NT2/D1 (cell line): ENCODE data around the gene NEO1.

Source experiments
- DNase-seq: peaks from one replicate; pipeline ENCODE4 v3.0.0-alpha.2; 2011; ENCODE audit warnings: low read depth, low spot score
- H3K27me3 ChIP-seq: 2 replicates; pipeline ENCODE4 v1.6.0; 2011; ENCODE audit warnings: mild to moderate bottlenecking; ENCODE audit not compliant: insufficient read length, insufficient read depth
- H3K36me3 ChIP-seq: 2 replicates; pipeline ENCODE4 v1.6.1; 2011; ENCODE audit warnings: mild to moderate bottlenecking, low read length, mixed read lengths; ENCODE audit not compliant: insufficient read depth, insufficient read length
- H3K4me1 ChIP-seq: 2 replicates; pipeline ENCODE4 v1.5.1; 2011; ENCODE audit not compliant: insufficient read depth, insufficient read length
- H3K4me3 ChIP-seq: 2 replicates; pipeline ENCODE4 v1.5.1; 2011; ENCODE audit warnings: low read depth; ENCODE audit not compliant: insufficient read length
- H3K9ac ChIP-seq: 2 replicates; pipeline ENCODE4 v1.6.0; 2011; ENCODE audit warnings: low read depth; ENCODE audit not compliant: insufficient read length
- H3K9me3 ChIP-seq: 2 replicates; pipeline ENCODE4 v1.5.1; 2011; ENCODE audit warnings: mild to moderate bottlenecking, low read length; ENCODE audit not compliant: insufficient read depth
- SUZ12 ChIP-seq: IDR thresholded peaks from 2 replicates; pipeline ENCODE4 v1.6.1; 2011; ENCODE audit not compliant: insufficient read length, insufficient read depth; ENCODE audit errors: extremely low read depth
- YY1 ChIP-seq: IDR thresholded peaks from 2 replicates; pipeline ENCODE4 v1.6.1; 2011; ENCODE audit not compliant: insufficient read length, insufficient read depth
- ZNF274 ChIP-seq: IDR thresholded peaks from 2 replicates; pipeline ENCODE4 v1.6.1; 2011; ENCODE audit warnings: mild to moderate bottlenecking, low read depth, low read length

Gene NEO1

GRCh38 chr15:73087098-73087497 is 34.8 kb downstream of the NEO1 start:
- peaks cover 9% of the 10 kb centered on the region; the same call in 1 of the 2 replicates for H3K9me3 ChIP-seq
- no peaks in the 10 kb centered on the region for H3K36me3 ChIP-seq
- no peaks in the 10 kb centered on the region for H3K27me3 ChIP-seq
- H3K9ac ChIP-seq = no peak overlapping the region
- no peak for DNase-seq
- TF ChIP-seq ZNF274 (no peak), SUZ12 (no peak), YY1 (no peak)
- no peak overlapping the region for H3K4me3 ChIP-seq
- no peaks in the 10 kb centered on the region for H3K4me1 ChIP-seq

- Histone ChIP-seq H3K4me3 (no peak overlapping the region), H3K36me3 (no peaks in the 10 kb centered on the region), H3K9ac (no peak overlapping the region), H3K27me3 (no peaks in the 10 kb centered on the region), H3K4me1 (no peaks in the 10 kb centered on the region), H3K9me3 (no peaks in the 10 kb centered on the region)
- DNase-seq = no peak
- no peak for TF ChIP-seq ZNF274
- TF ChIP-seq SUZ12 = no peak
- TF ChIP-seq YY1 = no peak
Observed at GRCh38 chr15:73105064-73105463, 52.8 kb downstream of the NEO1 start.

GRCh38 chr15:73108676-73109075 is 56.4 kb downstream of the NEO1 start:
- Histone ChIP-seq H3K4me3 (no peak overlapping the region), H3K4me1 (no peaks in the 10 kb centered on the region), H3K27me3 (no peaks in the 10 kb centered on the region), H3K9me3 (no peaks in the 10 kb centered on the region), H3K9ac (no peak overlapping the region), H3K36me3 (no peaks in the 10 kb centered on the region)
- TF ChIP-seq ZNF274 (no peak), YY1 (no peak), SUZ12 (no peak)
- no peak for DNase-seq

GRCh38 chr15:73109765-73110164 is 57.5 kb downstream of the NEO1 start:
- no peaks in the 10 kb centered on the region for H3K36me3 ChIP-seq
- TF ChIP-seq ZNF274 = no peak
- no peak for TF ChIP-seq YY1
- no peaks in the 10 kb centered on the region for H3K4me1 ChIP-seq
- no peaks in the 10 kb centered on the region for H3K9me3 ChIP-seq
- H3K9ac ChIP-seq = no peak overlapping the region
- H3K4me3 ChIP-seq = no peak overlapping the region
- no peaks in the 10 kb centered on the region for H3K27me3 ChIP-seq
- no peak for DNase-seq

GRCh38 chr15:73110201-73110600 is 57.9 kb downstream of the NEO1 start:
- no peak overlapping the region for H3K9ac ChIP-seq
- no peak for DNase-seq
- H3K4me3 ChIP-seq = no peak overlapping the region
- TF ChIP-seq YY1 (no peak), ZNF274 (no peak), SUZ12 (no peak)
- H3K27me3 ChIP-seq = no peaks in the 10 kb centered on the region
- no peaks in the 10 kb centered on the region for H3K4me1 ChIP-seq
- H3K9me3 ChIP-seq = no peaks in the 10 kb centered on the region
- no peaks in the 10 kb centered on the region for H3K36me3 ChIP-seq

GRCh38 chr15:73114064-73114463 is 61.8 kb downstream of the NEO1 start:
- Histone ChIP-seq H3K9ac (no peak overlapping the region), H3K4me1 (no peaks in the 10 kb centered on the region), H3K36me3 (peaks cover 8% of the 10 kb centered on the region), H3K4me3 (no peak overlapping the region), H3K27me3 (no peaks in the 10 kb centered on the region), H3K9me3 (no peaks in the 10 kb centered on the region)
- TF ChIP-seq SUZ12 = no peak
- TF ChIP-seq YY1 = no peak
- no peak for TF ChIP-seq ZNF274
- DNase-seq = no peak

GRCh38 chr15:73116164-73116563 is 63.9 kb downstream of the NEO1 start:
- DNase-seq = no peak
- TF ChIP-seq ZNF274 (no peak), SUZ12 (no peak)
- no peaks in the 10 kb centered on the region for H3K27me3 ChIP-seq
- H3K4me3 ChIP-seq = no peak overlapping the region
- no peaks in the 10 kb centered on the region for H3K4me1 ChIP-seq
- H3K9ac ChIP-seq = no peak overlapping the region
- peaks cover 8% of the 10 kb centered on the region for H3K36me3 ChIP-seq
- H3K9me3 ChIP-seq = no peaks in the 10 kb centered on the region

GRCh38 chr15:73118055-73118454 is 65.8 kb downstream of the NEO1 start:
- peaks cover 12% of the 10 kb centered on the region for H3K36me3 ChIP-seq

More at GRCh38 chr15:73118055-73118454, 65.8 kb downstream of the NEO1 start:
- Histone ChIP-seq H3K4me1 (no peaks in the 10 kb centered on the region), H3K9ac (no peak overlapping the region), H3K4me3 (no peak overlapping the region), H3K27me3 (no peaks in the 10 kb centered on the region), H3K9me3 (no peaks in the 10 kb centered on the region)
- TF ChIP-seq YY1 (no peak), SUZ12 (no peak), ZNF274 (no peak)
- DNase-seq = no peak
